Measurements from ENCODE around the gene CLEC6A. TPM values are rescaled to one million over a fixed set of nuclear protein-coding genes. Genes with fewer than 3 reads are reported as not detected.
A peak's percentile ranks its signal among the peaks of the same experiment; 100 is the strongest.

CLEC6A gene
- total RNA-seq, 1 experiment from 2014 or later = 0.17 TPM

DNA sequence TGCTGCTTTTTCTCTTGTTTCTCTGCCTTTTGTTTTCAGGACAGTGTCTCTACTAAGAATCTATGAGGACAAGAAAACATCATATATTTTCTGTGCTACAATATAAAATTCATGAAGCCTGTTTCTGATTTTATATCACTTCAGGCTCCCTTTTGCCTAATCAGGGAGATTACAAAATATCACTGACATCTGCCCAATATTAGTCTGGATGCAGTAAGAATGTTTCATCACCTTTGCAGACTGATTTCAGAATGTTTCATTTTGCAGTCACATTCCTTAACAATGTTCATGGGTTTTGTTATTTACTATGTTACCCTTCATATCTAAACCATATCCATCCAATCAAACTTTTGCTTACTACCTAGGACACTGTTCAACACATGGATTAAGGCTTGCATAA lies 491 bp upstream of the CLEC6A start:
- Histone ChIP-seq H4K91ac (ENCODE audit: insufficient read length, low read depth, low read length) (no peak overlapping the region), H4K8ac (replicated peaks; ENCODE audit: insufficient read length, low read depth, low read length) (no peak overlapping the region), H3K23ac (ENCODE audit: insufficient read length, low read depth, low read length) (no peak overlapping the region), H2BK12ac (ENCODE audit: insufficient read length, low read depth, low read length) (no peak overlapping the region), H3K4ac (ENCODE audit: low read depth, low read length) (no peak overlapping the region), H3K56ac (ENCODE audit: insufficient read length, low read depth, low read length) (no peak overlapping the region), H2AFZ (ENCODE audit: low read length) (no peak overlapping the region), H3K14ac (ENCODE audit: insufficient read depth, low read length) (no peak overlapping the region), H3K18ac (ENCODE audit: insufficient read length, low read depth, low read length) (no peak overlapping the region), H3K23me2 (ENCODE audit: insufficient read length, low read depth, low read length, poor library complexity, severe bottlenecking) (no peaks in the 10 kb centered on the region), H2BK120ac (ENCODE audit: low read depth, low read length, poor library complexity, severe bottlenecking) (no peak overlapping the region), H3K9me3 (ENCODE audit: control insufficient read depth, low read depth, low read length) (no peaks in the 10 kb centered on the region), H4K5ac (ENCODE audit: insufficient read length, low read depth, low read length) (no peak overlapping the region), H3K27me3 (ENCODE audit: insufficient read depth, low read length) (no peaks in the 10 kb centered on the region), H3K9ac (ENCODE audit: extremely low read depth, insufficient read length, low read length) (no peak overlapping the region), H2BK15ac (ENCODE audit: low read depth, low read length) (no peak overlapping the region), H3T11ph (ENCODE audit: low read length) (no peak overlapping the region), H2AK5ac (ENCODE audit: insufficient read length, low read length) (no peak overlapping the region), H4K20me1 (ENCODE audit: control insufficient read depth, insufficient read depth, insufficient read length) (no peaks in the 10 kb centered on the region), H3K79me2 (ENCODE audit: insufficient read depth, low read length) (no peaks in the 10 kb centered on the region), H3K4me2 (ENCODE audit: insufficient read depth, insufficient read length, low read length) (no peak overlapping the region), H2BK20ac (ENCODE audit: low read depth, low read length, poor library complexity, severe bottlenecking) (no peak overlapping the region), H2BK5ac (ENCODE audit: insufficient read length, low read length) (no peak overlapping the region), H3K4me1 (ENCODE audit: insufficient read depth, low read length) (peaks cover 3% of the 10 kb centered on the region; the same call in 1 of the 2 replicates), H3K27ac (ENCODE audit: insufficient read length, low read depth, low read length) (no peak overlapping the region), H3K79me1 (ENCODE audit: insufficient read depth, low read depth, low read length, poor library complexity, severe bottlenecking) (no peaks in the 10 kb centered on the region)
- Mint-ChIP-seq H3K36me3 (ENCODE audit: insufficient read depth in 1 of 3, low read depth in 3 of 3) (peaks cover 4% of the 10 kb centered on the region in 3 experiments; a peak in 6 of 7 replicates), H3K4me1 (peaks cover 36 to 58% of the 10 kb centered on the region in 2 experiments), H3K4me3 (no peak overlapping the region), H3K27me3 (ENCODE audit: low read depth) (no peaks in the 10 kb centered on the region), H3K9me3 (peaks cover 0 to 3% of the 10 kb centered on the region in 2 experiments; a peak in 3 of 5 replicates), H3K27ac (peak overlapping the region in 1 of 3 experiments; percentile 6; a peak in 1 of 7 replicates)
- TF ChIP-seq, protein P1, sequence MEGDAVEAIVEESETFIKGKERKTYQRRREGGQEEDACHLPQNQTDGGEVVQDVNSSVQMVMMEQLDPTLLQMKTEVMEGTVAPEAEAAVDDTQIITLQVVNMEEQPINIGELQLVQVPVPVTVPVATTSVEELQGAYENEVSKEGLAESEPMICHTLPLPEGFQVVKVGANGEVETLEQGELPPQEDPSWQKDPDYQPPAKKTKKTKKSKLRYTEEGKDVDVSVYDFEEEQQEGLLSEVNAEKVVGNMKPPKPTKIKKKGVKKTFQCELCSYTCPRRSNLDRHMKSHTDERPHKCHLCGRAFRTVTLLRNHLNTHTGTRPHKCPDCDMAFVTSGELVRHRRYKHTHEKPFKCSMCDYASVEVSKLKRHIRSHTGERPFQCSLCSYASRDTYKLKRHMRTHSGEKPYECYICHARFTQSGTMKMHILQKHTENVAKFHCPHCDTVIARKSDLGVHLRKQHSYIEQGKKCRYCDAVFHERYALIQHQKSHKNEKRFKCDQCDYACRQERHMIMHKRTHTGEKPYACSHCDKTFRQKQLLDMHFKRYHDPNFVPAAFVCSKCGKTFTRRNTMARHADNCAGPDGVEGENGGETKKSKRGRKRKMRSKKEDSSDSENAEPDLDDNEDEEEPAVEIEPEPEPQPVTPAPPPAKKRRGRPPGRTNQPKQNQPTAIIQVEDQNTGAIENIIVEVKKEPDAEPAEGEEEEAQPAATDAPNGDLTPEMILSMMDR (conservative IDR thresholded peaks at IDR 0.05) = no peak
- DNase-seq = no peak

Measured in H9 (cell line).